Stimulated activated CD8-positive, alpha-beta memory T cell treated with anti-CD3 and anti-CD28 coated beads, Interleukin-12 subunit alpha, Interleukin-12 subunit beta, amount 100 ng/mL, for 1 hour (primary cell): ENCODE results near the gene PARG.
A peak's percentile ranks its signal among the peaks of the same experiment; 100 is the strongest.
"Not testable (repeated sequence)": the region's sequence is repeated elsewhere in the genome, so short reads cannot be mapped to it uniquely, and the experiment has no call there.

Source experiments
- DNase-seq: peaks from one replicate; pipeline ENCODE4 v3.0.0-alpha.2; 2020; ENCODE audit warnings: low read depth

The PARG gene

GRCh38 chr10:49941447-49942338, at the start of gene PARG, which contains the start of gene TIMM23B:
TSS of gene PARG (minus strand) at chr10:49942027. CDS start at chr10:49941725, 302 bp downstream.
TSS of gene TIMM23B (plus strand) at chr10:49942053. CDS start at chr10:49942195, 142 bp downstream.
- DNase-seq, result peak; percentile 64

- not testable (repeated sequence) for DNase-seq
Measured at GRCh38 chr10:49988376-49988775, 46.5 kb upstream of the PARG start, which contains the start of gene AGAP6. TSS of gene AGAP6 (plus strand) at chr10:49988406. CDS start at chr10:49988716, 310 bp downstream.

- not testable (repeated sequence) for DNase-seq
Measured at GRCh38 chr10:49987207-49987606, 45.4 kb upstream of the PARG start.

- DNase-seq, result not testable (repeated sequence)
Measured at GRCh38 chr10:49977756-49978155, 35.9 kb upstream of the PARG start.

GRCh38 chr10:49972094-49972493, 30.3 kb upstream of the PARG start:
- not testable (repeated sequence) for DNase-seq

- not testable (repeated sequence) for DNase-seq
Measured at GRCh38 chr10:49971466-49971865, 29.6 kb upstream of the PARG start.

- not testable (repeated sequence) for DNase-seq
Measured at GRCh38 chr10:49970331-49970857, 28.6 kb upstream of the PARG start.

GRCh38 chr10:49953122-49953521, 11.3 kb upstream of the PARG start:
- DNase-seq, result not testable (repeated sequence)

GRCh38 chr10:49952006-49952405, 10.2 kb upstream of the PARG start:
- DNase-seq, result not testable (repeated sequence)

GRCh38 chr10:49948737-49949136, 6.9 kb upstream of the PARG start:
- not testable (repeated sequence) for DNase-seq

- DNase-seq, result not testable (repeated sequence)
Measured at GRCh38 chr10:49948142-49948541, 6.3 kb upstream of the PARG start.

- DNase-seq, result not testable (repeated sequence)
Measured at GRCh38 chr10:49943607-49944006, 1.8 kb upstream of the PARG start.

GRCh38 chr10:49942339-49942705, 495 bp upstream of the PARG start:
- DNase-seq, result not testable (repeated sequence)

GRCh38 chr10:49931959-49932728, 9.7 kb downstream of the PARG start:
- DNase-seq, result not testable (repeated sequence)

GRCh38 chr10:49931276-49931675, 10.6 kb downstream of the PARG start:
- DNase-seq, result not testable (repeated sequence)

GRCh38 chr10:49923572-49923971, 18.3 kb downstream of the PARG start:
- not testable (repeated sequence) for DNase-seq

- DNase-seq, result not testable (repeated sequence)
Measured at GRCh38 chr10:49922041-49922440, 19.8 kb downstream of the PARG start.

- DNase-seq, result not testable (repeated sequence)
Measured at GRCh38 chr10:49917927-49918326, 23.9 kb downstream of the PARG start.

GRCh38 chr10:49916451-49916850, 25.4 kb downstream of the PARG start:
- DNase-seq, result not testable (repeated sequence)

- DNase-seq, result not testable (repeated sequence)
Measured at GRCh38 chr10:49910295-49910694, 31.5 kb downstream of the PARG start.

GRCh38 chr10:49908290-49909080, 33.3 kb downstream of the PARG start:
- not testable (repeated sequence) for DNase-seq
